BLaER1 treated with 17β-estradiol and CSF1 and Interleukin-3, amounts not matched to agents 10 nM and 100 nM (cell line): Measurements from ENCODE around the gene FTH1.

Experiments
- H3K27ac ChIP-seq, 11 experiments: shearing (Covaris generic); formaldehyde crosslinking; 2 replicates each; pipeline ENCODE4 v1.8.1; 2022
- H3K27me3 ChIP-seq, 11 experiments: shearing (Covaris generic); formaldehyde crosslinking; 2 replicates each; pipeline ENCODE4 v1.8.1; 2022
- H3K36me3 ChIP-seq, 11 experiments: shearing (Covaris generic); formaldehyde crosslinking; 2 replicates each; pipeline ENCODE4 v1.8.1; 2022
- H3K4me1 ChIP-seq, 10 experiments: shearing (Covaris generic); formaldehyde crosslinking; 2 replicates each; pipeline ENCODE4 v1.8.1; 2022
- H3K4me2 ChIP-seq, 11 experiments: shearing (Covaris generic); formaldehyde crosslinking; 2 replicates each; pipeline ENCODE4 v1.8.1; 2022
- H3K4me3 ChIP-seq, 10 experiments: shearing (Covaris generic); formaldehyde crosslinking; 2 replicates each; pipeline ENCODE4 v1.8.1; 2022
- H3K9ac ChIP-seq, 11 experiments: shearing (Covaris generic); formaldehyde crosslinking; 2 replicates each; pipeline ENCODE4 v1.8.1; 2022
- H3K9me3 ChIP-seq, 11 experiments: shearing (Covaris generic); formaldehyde crosslinking; replicated peaks in 1 of 11; 2 replicates each; pipeline ENCODE4 v1.8.1; 2022
- H4K20me1 ChIP-seq, 11 experiments: shearing (Covaris generic); formaldehyde crosslinking; 2 replicates each; pipeline ENCODE4 v1.8.1; 2022
- Cebpa-rat ChIP-seq, 11 experiments: shearing (Covaris generic); IDR thresholded peaks; 2 replicates each; pipeline ENCODE4 v1.8.1; 2022

FTH1 gene

DNA sequence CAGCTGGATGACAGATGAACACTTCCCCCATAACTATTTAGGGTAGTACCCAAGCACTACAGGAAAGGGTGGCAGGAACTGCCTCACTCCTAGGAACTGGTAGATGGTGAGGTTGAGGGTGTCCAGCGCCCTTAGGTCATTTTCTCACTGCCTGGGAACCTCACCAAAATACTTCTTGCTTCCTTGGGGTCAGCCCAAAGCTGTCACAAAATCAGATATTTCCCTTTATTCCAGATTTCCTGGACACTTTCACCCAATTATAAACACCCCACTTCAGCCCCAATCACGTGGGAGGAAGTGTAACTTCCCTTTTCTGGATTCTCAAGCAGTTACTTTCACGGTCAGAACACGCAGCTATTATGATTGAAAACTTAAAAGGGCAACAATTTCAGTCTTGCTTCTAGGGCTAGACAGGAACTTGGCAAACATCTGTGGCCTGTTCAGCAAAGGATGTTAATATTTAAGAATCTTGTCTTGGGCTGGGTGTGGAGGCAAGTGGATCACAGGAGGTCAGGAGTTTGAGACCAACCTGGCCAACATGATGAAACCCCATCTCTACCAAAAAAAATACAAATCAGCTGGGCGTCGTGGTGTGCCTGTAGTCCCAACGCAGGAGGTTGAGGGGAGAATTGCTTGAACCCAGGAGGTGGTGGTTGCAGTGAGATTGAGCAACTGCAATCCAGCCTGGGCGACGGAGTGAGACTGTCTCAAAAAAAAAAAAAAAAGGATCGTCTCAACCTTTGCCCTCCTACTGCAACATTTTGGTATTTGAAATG lies 4.0 kb downstream of the FTH1 start:
- peak; percentile 72 to 94 (median 80); a peak in 21 of 22 replicates for TF ChIP-seq Cebpa-rat (IDR thresholded peaks at IDR 0.05)
- peak overlapping the region; percentile 94 to 100 (median 98) for H3K27ac ChIP-seq
- peaks cover 0 to 13% (median 0%) of the 10 kb centered on the region in 11 experiments; a peak in 3 of 22 replicates for H3K9me3 ChIP-seq
- peaks cover 23 to 72% (median 33%) of the 10 kb centered on the region in 11 experiments for H3K36me3 ChIP-seq
- H3K4me3 ChIP-seq = peak overlapping the region in 9 of 10 experiments; percentile 82 to 99 (median 95); a peak in 15 of 20 replicates
- peaks cover 42 to 63% (median 50%) of the 10 kb centered on the region in 10 experiments for H3K4me1 ChIP-seq
- no peaks in the 10 kb centered on the region for H3K27me3 ChIP-seq
- peak overlapping the region; percentile 85 to 100 (median 97) for H3K9ac ChIP-seq
- H3K4me2 ChIP-seq = peak overlapping the region; percentile 48 to 99 (median 90); a peak in 21 of 22 replicates
- peaks cover 29 to 73% (median 38%) of the 10 kb centered on the region in 11 experiments for H4K20me1 ChIP-seq

- no peaks in the 10 kb centered on the region for H3K27me3 ChIP-seq
- H3K27ac ChIP-seq = peak overlapping the region; percentile 94 to 100 (median 98); a peak in 21 of 22 replicates
- H3K9me3 ChIP-seq = peaks cover 0 to 13% (median 0%) of the 10 kb centered on the region in 11 experiments; a peak in 3 of 22 replicates
- H3K36me3 ChIP-seq = peaks cover 23 to 77% (median 33%) of the 10 kb centered on the region in 11 experiments
- no peak for TF ChIP-seq Cebpa-rat (IDR thresholded peaks at IDR 0.05)
- peak overlapping the region; percentile 85 to 100 (median 97); a peak in 21 of 22 replicates for H3K9ac ChIP-seq
- peaks cover 29 to 73% (median 38%) of the 10 kb centered on the region in 11 experiments for H4K20me1 ChIP-seq
- H3K4me2 ChIP-seq = peak overlapping the region; percentile 45 to 99 (median 90)
- H3K4me1 ChIP-seq = peaks cover 44 to 66% (median 47%) of the 10 kb centered on the region in 10 experiments
- H3K4me3 ChIP-seq = peak overlapping the region in 5 of 10 experiments; percentile 5 to 99 (median 31); a peak in 3 of 20 replicates
Observed at GRCh38 chr11:61963016-61963281, 4.5 kb downstream of the FTH1 start.

DNA sequence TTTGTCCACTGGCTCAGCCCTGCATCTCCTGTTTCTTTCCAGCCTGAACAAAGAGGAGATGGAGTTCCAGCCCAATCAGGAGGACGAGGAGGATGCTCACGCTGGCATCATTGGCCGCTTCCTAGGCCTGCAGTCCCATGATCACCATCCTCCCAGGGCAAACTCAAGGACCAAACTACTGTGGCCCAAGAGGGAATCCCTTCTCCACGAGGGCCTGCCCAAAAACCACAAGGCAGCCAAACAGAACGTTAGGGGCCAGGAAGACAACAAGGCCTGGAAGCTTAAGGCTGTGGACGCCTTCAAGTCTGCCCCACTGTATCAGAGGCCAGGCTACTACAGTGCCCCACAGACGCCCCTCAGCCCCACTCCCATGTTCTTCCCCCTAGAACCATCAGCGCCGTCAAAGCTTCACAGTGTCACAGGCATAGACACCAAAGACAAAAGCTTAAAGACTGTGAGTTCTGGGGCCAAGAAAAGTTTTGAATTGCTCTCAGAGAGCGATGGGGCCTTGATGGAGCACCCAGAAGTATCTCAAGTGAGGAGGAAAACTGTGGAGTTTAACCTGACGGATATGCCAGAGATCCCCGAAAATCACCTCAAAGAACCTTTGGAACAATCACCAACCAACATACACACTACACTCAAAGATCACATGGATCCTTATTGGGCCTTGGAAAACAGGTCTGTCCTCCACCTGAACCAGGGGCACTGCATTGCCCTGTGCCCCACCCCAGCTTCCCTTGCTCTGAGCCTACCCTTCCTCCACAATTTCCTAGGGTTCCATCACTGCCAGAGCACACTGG lies 5.0 kb downstream of the FTH1 start:
- Histone ChIP-seq H3K4me3 (peak overlapping the region in 4 of 10 experiments; percentile 5 to 98 (median 20); a peak in 3 of 20 replicates), H3K27ac (peak overlapping the region; percentile 94 to 100 (median 98); a peak in 21 of 22 replicates), H3K4me1 (peaks cover 42 to 70% (median 51%) of the 10 kb centered on the region in 10 experiments), H3K27me3 (no peaks in the 10 kb centered on the region), H3K36me3 (peaks cover 23 to 82% (median 33%) of the 10 kb centered on the region in 11 experiments), H3K9ac (peak overlapping the region; percentile 85 to 100 (median 97)), H4K20me1 (peaks cover 29 to 73% (median 38%) of the 10 kb centered on the region in 11 experiments), H3K4me2 (peak overlapping the region; percentile 84 to 100 (median 91)), H3K9me3 (peaks cover 0 to 13% (median 0%) of the 10 kb centered on the region in 11 experiments; a peak in 3 of 22 replicates)
- TF ChIP-seq Cebpa-rat (IDR thresholded peaks at IDR 0.05) = no peak

- TF ChIP-seq Cebpa-rat (IDR thresholded peaks at IDR 0.05) = no peak
- Histone ChIP-seq H3K9ac (peak overlapping the region in 6 of 11 experiments; percentile 90 to 100 (median 100); a peak in 8 of 22 replicates), H4K20me1 (peaks cover 22 to 66% (median 31%) of the 10 kb centered on the region in 11 experiments), H3K27me3 (no peaks in the 10 kb centered on the region), H3K36me3 (peaks cover 23 to 84% (median 30%) of the 10 kb centered on the region in 11 experiments), H3K4me1 (peaks cover 42 to 78% (median 55%) of the 10 kb centered on the region in 10 experiments), H3K9me3 (peaks cover 0 to 11% (median 0%) of the 10 kb centered on the region in 11 experiments; a peak in 3 of 22 replicates), H3K27ac (peak overlapping the region; percentile 94 to 100 (median 98); a peak in 21 of 22 replicates), H3K4me3 (peak overlapping the region in 1 of 10 experiments; percentile 24; a peak in 1 of 20 replicates), H3K4me2 (peak overlapping the region; percentile 84 to 100 (median 91))
Observed at GRCh38 chr11:61961570-61962212, 5.7 kb downstream of the FTH1 start.

- Histone ChIP-seq H3K9ac (peak overlapping the region in 2 of 11 experiments; percentile 23 to 100; a peak in 3 of 22 replicates), H3K27me3 (peaks cover 0 to 11% (median 6%) of the 10 kb centered on the region in 11 experiments; a peak in 11 of 22 replicates), H3K4me2 (peak overlapping the region in 4 of 11 experiments; percentile 94 to 100 (median 97); a peak in 5 of 22 replicates), H3K36me3 (peaks cover 17 to 79% (median 19%) of the 10 kb centered on the region in 11 experiments), H3K27ac (peak overlapping the region in 8 of 11 experiments; percentile 15 to 100 (median 98); a peak in 9 of 22 replicates), H3K9me3 (peaks cover 0 to 2% (median 0%) of the 10 kb centered on the region in 11 experiments; a peak in 3 of 22 replicates), H3K4me3 (no peak overlapping the region), H4K20me1 (peaks cover 10 to 55% (median 20%) of the 10 kb centered on the region in 11 experiments; a peak in 20 of 22 replicates), H3K4me1 (peaks cover 38 to 89% (median 67%) of the 10 kb centered on the region in 10 experiments)
- no peak for TF ChIP-seq Cebpa-rat (IDR thresholded peaks at IDR 0.05)
Observed at GRCh38 chr11:61960532-61960931, 6.9 kb downstream of the FTH1 start.

DNA sequence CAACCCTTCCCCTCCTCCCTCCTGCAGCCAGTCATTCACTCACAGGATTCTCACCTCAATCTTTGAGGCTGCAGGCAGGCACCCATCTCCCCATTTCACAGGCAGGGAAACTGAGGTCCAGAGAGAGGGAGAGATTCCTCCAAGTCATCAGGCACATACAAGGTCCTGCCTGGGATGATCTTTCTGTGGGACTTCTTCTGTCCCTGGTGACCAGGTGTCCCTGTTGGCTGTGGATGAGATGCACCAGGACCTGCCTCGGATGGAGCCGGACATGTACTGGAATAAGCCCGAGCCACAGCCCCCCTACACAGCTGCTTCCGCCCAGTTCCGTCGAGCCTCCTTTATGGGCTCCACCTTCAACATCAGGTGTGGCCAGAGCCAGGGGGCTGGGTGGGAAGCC lies 7.8 kb downstream of the FTH1 start:
- peaks cover 8 to 70% (median 10%) of the 10 kb centered on the region in 11 experiments for H3K36me3 ChIP-seq
- H3K4me3 ChIP-seq = no peak overlapping the region
- H3K4me1 ChIP-seq = peaks cover 37 to 92% (median 69%) of the 10 kb centered on the region in 10 experiments
- H3K27ac ChIP-seq = peak overlapping the region in 1 of 11 experiments; percentile 41; a peak in 1 of 22 replicates
- H3K9me3 ChIP-seq = no peaks in the 10 kb centered on the region
- H3K27me3 ChIP-seq = peaks cover 0 to 19% (median 6%) of the 10 kb centered on the region in 11 experiments; a peak in 12 of 22 replicates
- H3K9ac ChIP-seq = peak overlapping the region in 2 of 11 experiments; percentile 38 to 97; a peak in 5 of 22 replicates
- TF ChIP-seq Cebpa-rat (IDR thresholded peaks at IDR 0.05) = no peak
- H3K4me2 ChIP-seq = peak overlapping the region in 3 of 11 experiments; percentile 94 to 100 (median 99); a peak in 7 of 22 replicates
- H4K20me1 ChIP-seq = peaks cover 2 to 46% (median 11%) of the 10 kb centered on the region in 11 experiments; a peak in 18 of 22 replicates

GRCh38 chr11:61959114-61959513 lies 8.3 kb downstream of the FTH1 start:
- Histone ChIP-seq H3K9ac (peak overlapping the region in 3 of 11 experiments; percentile 5 to 97 (median 38); a peak in 6 of 22 replicates), H3K36me3 (peaks cover 3 to 65% (median 4%) of the 10 kb centered on the region in 11 experiments), H3K27me3 (peaks cover 0 to 25% (median 6%) of the 10 kb centered on the region in 11 experiments; a peak in 12 of 22 replicates), H4K20me1 (peaks cover 0 to 41% (median 5%) of the 10 kb centered on the region in 11 experiments; a peak in 12 of 22 replicates), H3K4me2 (peak overlapping the region in 5 of 11 experiments; percentile 51 to 100 (median 95); a peak in 9 of 22 replicates), H3K9me3 (no peaks in the 10 kb centered on the region), H3K4me3 (no peak overlapping the region), H3K27ac (peak overlapping the region in 2 of 11 experiments; percentile 28 to 41; a peak in 1 of 22 replicates), H3K4me1 (peaks cover 34 to 95% (median 72%) of the 10 kb centered on the region in 10 experiments)
- TF ChIP-seq Cebpa-rat (IDR thresholded peaks at IDR 0.05) = no peak
